GM20000 (cell line): ENCODE data around the gene CNTN4.

Source experiments
- DNase-seq: peaks from one replicate; pipeline ENCODE4 v3.0.0; 2012; ENCODE audit warnings: low spot score
- TF ChIP-seq, protein P1 (sequence below): IDR thresholded peaks from 2 replicates; pipeline ENCODE4 v1.5.1; 2012; ENCODE audit warnings: mild to moderate bottlenecking, control low read depth; ENCODE audit errors: extremely low read depth, missing control alignments

CNTN4 gene

GRCh38 chr3:2465842-2466241 lies 367.2 kb downstream of the CNTN4 start:
- no peak for DNase-seq
- TF ChIP-seq, protein P1, sequence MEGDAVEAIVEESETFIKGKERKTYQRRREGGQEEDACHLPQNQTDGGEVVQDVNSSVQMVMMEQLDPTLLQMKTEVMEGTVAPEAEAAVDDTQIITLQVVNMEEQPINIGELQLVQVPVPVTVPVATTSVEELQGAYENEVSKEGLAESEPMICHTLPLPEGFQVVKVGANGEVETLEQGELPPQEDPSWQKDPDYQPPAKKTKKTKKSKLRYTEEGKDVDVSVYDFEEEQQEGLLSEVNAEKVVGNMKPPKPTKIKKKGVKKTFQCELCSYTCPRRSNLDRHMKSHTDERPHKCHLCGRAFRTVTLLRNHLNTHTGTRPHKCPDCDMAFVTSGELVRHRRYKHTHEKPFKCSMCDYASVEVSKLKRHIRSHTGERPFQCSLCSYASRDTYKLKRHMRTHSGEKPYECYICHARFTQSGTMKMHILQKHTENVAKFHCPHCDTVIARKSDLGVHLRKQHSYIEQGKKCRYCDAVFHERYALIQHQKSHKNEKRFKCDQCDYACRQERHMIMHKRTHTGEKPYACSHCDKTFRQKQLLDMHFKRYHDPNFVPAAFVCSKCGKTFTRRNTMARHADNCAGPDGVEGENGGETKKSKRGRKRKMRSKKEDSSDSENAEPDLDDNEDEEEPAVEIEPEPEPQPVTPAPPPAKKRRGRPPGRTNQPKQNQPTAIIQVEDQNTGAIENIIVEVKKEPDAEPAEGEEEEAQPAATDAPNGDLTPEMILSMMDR, result no peak

- TF ChIP-seq, protein P1, result no peak
- DNase-seq, result no peak
Observed at GRCh38 chr3:2468816-2469215, 370.1 kb downstream of the CNTN4 start.

- no peak for DNase-seq
- TF ChIP-seq, protein P1, result no peak
Observed at GRCh38 chr3:2476996-2477395, 378.3 kb downstream of the CNTN4 start.

- DNase-seq, result no peak
- TF ChIP-seq, protein P1, result no peak
Observed at GRCh38 chr3:2477620-2478019, 379.0 kb downstream of the CNTN4 start.

DNA sequence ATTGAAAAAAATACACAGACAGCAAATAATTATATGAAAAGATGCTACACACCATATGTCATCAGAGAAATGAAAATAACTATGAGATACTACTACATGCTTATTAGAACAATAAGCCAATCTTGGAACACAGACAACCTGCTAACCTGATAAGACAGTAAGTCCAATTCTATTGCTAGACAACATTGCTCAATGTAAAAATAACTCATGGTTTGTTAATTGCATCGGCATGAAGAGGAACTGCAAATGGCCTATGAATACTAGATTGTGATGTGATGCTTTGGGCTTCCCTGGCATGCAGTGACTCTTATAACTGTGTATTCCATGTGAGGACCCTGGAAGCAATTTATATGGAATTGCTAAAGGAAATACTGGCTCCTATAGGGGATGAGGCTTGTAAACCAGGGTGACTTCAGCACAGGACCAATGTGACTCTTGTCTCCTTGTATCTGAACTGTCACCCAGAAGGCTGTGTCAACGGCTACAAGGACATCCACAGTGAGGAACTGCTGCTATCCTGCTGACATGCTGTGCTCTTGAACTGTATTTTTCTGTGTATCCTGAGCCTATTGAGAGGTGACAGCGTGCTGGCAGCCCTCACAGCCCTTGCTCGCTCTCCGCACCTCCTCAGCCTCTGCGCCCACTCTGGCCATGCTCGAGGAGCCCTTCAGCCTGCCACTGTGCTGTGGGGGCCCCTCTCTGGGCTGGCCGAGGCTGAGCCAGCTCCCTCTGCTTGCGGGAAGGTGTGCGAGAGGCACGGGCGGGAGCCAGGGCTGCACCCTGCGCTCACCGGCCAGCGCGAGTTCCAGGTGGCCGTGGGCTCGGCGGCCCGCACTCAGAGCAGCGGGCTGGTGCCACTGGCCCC lies 385.7 kb downstream of the CNTN4 start:
- TF ChIP-seq, protein P1, result no peak
- DNase-seq, result no peak

DNA sequence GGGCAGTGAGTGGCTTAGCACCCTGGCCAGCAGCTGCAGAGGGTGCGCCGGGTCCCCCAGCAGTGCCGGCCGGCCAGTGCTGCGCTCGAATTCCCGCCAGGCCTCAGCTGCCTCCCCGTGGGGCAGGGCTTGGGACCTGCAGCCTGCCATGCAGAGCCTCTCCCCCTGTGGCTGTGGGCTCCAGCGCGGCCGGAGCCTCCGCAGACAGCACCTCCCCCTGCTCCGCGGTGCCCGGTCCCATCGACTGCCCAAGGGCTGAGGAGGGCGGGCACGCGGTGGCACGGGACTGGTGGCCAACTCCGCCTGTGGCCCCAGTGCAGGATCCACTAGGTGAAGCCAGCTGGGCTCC lies 386.3 kb downstream of the CNTN4 start:
- TF ChIP-seq, protein P1, result no peak
- DNase-seq, result no peak

DNA sequence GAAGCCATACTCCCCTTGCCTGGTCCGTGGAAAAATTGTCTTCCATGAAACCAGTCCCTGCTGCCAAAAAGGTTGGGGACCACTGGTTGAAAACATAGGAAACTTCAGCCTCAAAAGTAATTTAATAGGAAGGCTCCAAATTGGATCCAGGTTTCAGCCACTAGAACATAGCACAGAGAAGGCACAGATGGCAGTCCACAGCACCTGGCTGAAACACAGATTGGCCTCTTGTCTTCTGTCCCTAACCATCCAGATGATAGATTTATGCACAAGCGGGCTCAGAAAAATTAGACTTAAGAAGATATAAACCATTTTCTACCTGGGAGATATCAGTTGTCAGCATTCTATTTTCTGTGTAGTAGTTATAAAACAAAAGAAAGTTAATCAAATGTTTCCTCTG lies 397.1 kb downstream of the CNTN4 start:
- TF ChIP-seq, protein P1, result no peak
- DNase-seq, result no peak
